Measurements from ENCODE around the gene ATF7IP.

The ATF7IP gene

GRCh38 chr12:14422516-14423230, 57.2 kb downstream of the ATF7IP start:
- H3K27me3 ChIP-seq (ENCODE audit: insufficient read depth, poor library complexity, severe bottlenecking): no peaks in the 10 kb centered on the region

GRCh38 chr12:14424545-14424944, 59.1 kb downstream of the ATF7IP start:
- no peaks in the 10 kb centered on the region for H3K27me3 ChIP-seq (ENCODE audit: insufficient read depth, poor library complexity, severe bottlenecking)
- no peaks in the 10 kb centered on the region for H3K4me1 ChIP-seq (ENCODE audit: insufficient read depth, poor library complexity, severe bottlenecking)
- no peaks in the 10 kb centered on the region for H3K9me3 ChIP-seq (ENCODE audit: severe bottlenecking)
- no peak overlapping the region for H3K4me3 ChIP-seq (ENCODE audit: severe bottlenecking)
- DNase-seq (ENCODE audit: low spot score) (no peak), ATAC-seq (ENCODE audit: low read depth) (no peak)
- no peak overlapping the region for H3K27ac ChIP-seq (ENCODE audit: poor library complexity, severe bottlenecking)
- peaks cover 7% of the 10 kb centered on the region for H3K36me3 ChIP-seq (ENCODE audit: low read depth)
- TF ChIP-seq CTCF (IDR thresholded peaks at IDR 0.05; ENCODE audit: poor library complexity, severe bottlenecking): no peak

More at GRCh38 chr12:14422516-14423230, 57.2 kb downstream of the ATF7IP start:
- no peak for DNase-seq (ENCODE audit: low spot score)
- Histone ChIP-seq H3K27ac (ENCODE audit: poor library complexity, severe bottlenecking) (no peak overlapping the region), H3K4me3 (ENCODE audit: severe bottlenecking) (no peak overlapping the region), H3K4me1 (ENCODE audit: insufficient read depth, poor library complexity, severe bottlenecking) (peaks cover 7% of the 10 kb centered on the region), H3K9me3 (ENCODE audit: severe bottlenecking) (no peaks in the 10 kb centered on the region), H3K36me3 (ENCODE audit: low read depth) (peaks cover 7% of the 10 kb centered on the region)
- no peak for ATAC-seq (ENCODE audit: low read depth)
- TF ChIP-seq CTCF (IDR thresholded peaks at IDR 0.05; ENCODE audit: poor library complexity, severe bottlenecking): no peak

- ATAC-seq (ENCODE audit: low read depth) (no peak), DNase-seq (ENCODE audit: low spot score) (no peak)
- H3K36me3 ChIP-seq (ENCODE audit: low read depth): peaks cover under 1% of the 10 kb centered on the region
- no peak overlapping the region for H3K27ac ChIP-seq (ENCODE audit: poor library complexity, severe bottlenecking)
- H3K9me3 ChIP-seq (ENCODE audit: severe bottlenecking): no peaks in the 10 kb centered on the region
- no peaks in the 10 kb centered on the region for H3K4me1 ChIP-seq (ENCODE audit: insufficient read depth, poor library complexity, severe bottlenecking)
- no peak for TF ChIP-seq CTCF (IDR thresholded peaks at IDR 0.05; ENCODE audit: poor library complexity, severe bottlenecking)
- H3K27me3 ChIP-seq (ENCODE audit: insufficient read depth, poor library complexity, severe bottlenecking): no peaks in the 10 kb centered on the region
- H3K4me3 ChIP-seq (ENCODE audit: severe bottlenecking): no peak overlapping the region
Measured at GRCh38 chr12:14426792-14427191, 61.3 kb downstream of the ATF7IP start.

- H3K27me3 ChIP-seq (ENCODE audit: insufficient read depth, poor library complexity, severe bottlenecking): no peaks in the 10 kb centered on the region
- ATAC-seq (ENCODE audit: low read depth) (no peak), DNase-seq (ENCODE audit: low spot score) (no peak)
- no peak for TF ChIP-seq CTCF (IDR thresholded peaks at IDR 0.05; ENCODE audit: poor library complexity, severe bottlenecking)
- H3K36me3 ChIP-seq (ENCODE audit: low read depth): no peaks in the 10 kb centered on the region; the same call in 1 of the 2 replicates
- no peak overlapping the region for H3K4me3 ChIP-seq (ENCODE audit: severe bottlenecking)
- H3K27ac ChIP-seq (ENCODE audit: poor library complexity, severe bottlenecking): no peak overlapping the region
- H3K9me3 ChIP-seq (ENCODE audit: severe bottlenecking): no peaks in the 10 kb centered on the region
- no peaks in the 10 kb centered on the region for H3K4me1 ChIP-seq (ENCODE audit: insufficient read depth, poor library complexity, severe bottlenecking)
Measured at GRCh38 chr12:14427929-14428328, 62.4 kb downstream of the ATF7IP start.

- ATAC-seq (ENCODE audit: low read depth): no peak
- Histone ChIP-seq H3K27ac (ENCODE audit: poor library complexity, severe bottlenecking) (no peak overlapping the region), H3K27me3 (ENCODE audit: insufficient read depth, poor library complexity, severe bottlenecking) (no peaks in the 10 kb centered on the region), H3K36me3 (ENCODE audit: low read depth) (peaks cover 3% of the 10 kb centered on the region), H3K4me3 (ENCODE audit: severe bottlenecking) (no peak overlapping the region), H3K4me1 (ENCODE audit: insufficient read depth, poor library complexity, severe bottlenecking) (no peaks in the 10 kb centered on the region), H3K9me3 (ENCODE audit: severe bottlenecking) (no peaks in the 10 kb centered on the region)
- DNase-seq (ENCODE audit: low spot score): no peak
- TF ChIP-seq CTCF (IDR thresholded peaks at IDR 0.05; ENCODE audit: poor library complexity, severe bottlenecking): no peak
Measured at GRCh38 chr12:14430394-14430986, 65.0 kb downstream of the ATF7IP start.
